Activated CD8-positive, alpha-beta memory T cell treated with anti-CD3 and anti-CD28 coated beads, Interleukin-2, amount 10 ng/mL, durations not matched to agents 7 days and 5 days (primary cell): Measurements from ENCODE around the gene SHE. TPM values are rescaled to one million over a fixed set of nuclear protein-coding genes. Genes with fewer than 3 reads are reported as not detected.

Source experiments
- ATAC-seq: fragments of 150-1000 bp; cut with Tn5 transposase; one replicate; pipeline ENCODE4 v1.10.0; 2021; ENCODE audit warnings: moderate library complexity
- CTCF ChIA-PET: fragments of 350-600 bp; sonication (Branson Sonifier 250); formaldehyde crosslinking; loops from one replicate; lab custom pipeline; 2021; ENCODE audit warnings: antibody characterized with exemption; lab: Charles Lee
- DNase-seq: peaks from one replicate; pipeline ENCODE4 v3.0.0-alpha.2; 2020
- H3K27ac Mint-ChIP-seq: one replicate; pipeline ENCODE4 v1.8.0; 2021; ENCODE audit warnings: mild to moderate bottlenecking, mixed read lengths
- H3K27me3 Mint-ChIP-seq: one replicate; pipeline ENCODE4 v1.8.0; 2021; ENCODE audit warnings: mixed read lengths
- H3K36me3 Mint-ChIP-seq: one replicate; pipeline ENCODE4 v1.8.0; 2021; ENCODE audit warnings: mild to moderate bottlenecking, mixed read lengths
- H3K4me1 Mint-ChIP-seq: one replicate; pipeline ENCODE4 v1.8.0; 2021; ENCODE audit warnings: mixed read lengths
- H3K4me3 Mint-ChIP-seq: one replicate; pipeline ENCODE4 v1.8.0; 2021; ENCODE audit warnings: mild to moderate bottlenecking, moderate library complexity, mixed read lengths
- H3K9me3 Mint-ChIP-seq: one replicate; pipeline ENCODE4 v1.8.0; 2022; ENCODE audit warnings: low read depth, mixed read lengths
- total RNA-seq, 2 experiments: library from RNA; stranded (reverse); gene quantifications; one replicate each; pipeline ENCODE4 v1.2.3, GENCODE V29; 2021

SHE gene
- total RNA-seq, 2 experiments from 2014 or later = not detected

- Mint-ChIP-seq H3K9me3 (no peaks in the 10 kb centered on the region), H3K36me3 (no peaks in the 10 kb centered on the region), H3K4me1 (no peaks in the 10 kb centered on the region), H3K27ac (no peak overlapping the region), H3K4me3 (no peak overlapping the region), H3K27me3 (peaks cover 31% of the 10 kb centered on the region)
- ATAC-seq (no peak), DNase-seq (no peak)
- CTCF ChIA-PET = interaction anchor here (1.0 to 2.8 kb wide), 2 partner anchors 60 to 74 kb away, joined by 3 to 12 read pairs; no protein-coding TSS in a partner anchor
Observed at GRCh38 chr1:154485910-154486496, 16.2 kb downstream of the SHE start.

GRCh38 chr1:154485106-154485505, 17.1 kb downstream of the SHE start:
- no peak for ATAC-seq
- Mint-ChIP-seq H3K27me3 (peaks cover 27% of the 10 kb centered on the region), H3K4me1 (no peaks in the 10 kb centered on the region), H3K36me3 (no peaks in the 10 kb centered on the region), H3K9me3 (no peaks in the 10 kb centered on the region), H3K27ac (no peak overlapping the region), H3K4me3 (no peak overlapping the region)
- CTCF ChIA-PET = interaction anchor here (0.9 to 2.8 kb wide), 2 partner anchors 61 to 687 kb away, joined by 4 to 12 read pairs; no protein-coding TSS in a partner anchor
- DNase-seq = no peak

- H3K4me3 Mint-ChIP-seq = no peak overlapping the region
Observed at GRCh38 chr1:154483941-154484803, 18.0 kb downstream of the SHE start.

GRCh38 chr1:154481053-154481452, 21.2 kb downstream of the SHE start:
- ATAC-seq = no peak
- Mint-ChIP-seq H3K9me3 (no peaks in the 10 kb centered on the region), H3K27ac (no peak overlapping the region), H3K4me3 (no peak overlapping the region), H3K4me1 (peaks cover 7% of the 10 kb centered on the region), H3K36me3 (no peaks in the 10 kb centered on the region), H3K27me3 (peaks cover 19% of the 10 kb centered on the region)
- CTCF ChIA-PET = interaction anchor here (0.7 to 6.1 kb wide), 19 partner anchors 9 to 397 kb away, joined by 3 to 78 read pairs (median 5); partner anchors contain the start of genes CHRNB2 and IL6R
- DNase-seq = no peak

More at GRCh38 chr1:154483941-154484803, 18.0 kb downstream of the SHE start:
- H3K4me1 Mint-ChIP-seq = peaks cover 4% of the 10 kb centered on the region
- H3K27me3 Mint-ChIP-seq = peaks cover 24% of the 10 kb centered on the region
- no peaks in the 10 kb centered on the region for H3K36me3 Mint-ChIP-seq
- DNase-seq (no peak), ATAC-seq (no peak)
- H3K27ac Mint-ChIP-seq = no peak overlapping the region
- CTCF ChIA-PET = interaction anchor here (0.9 to 2.8 kb wide), 2 partner anchors 62 to 688 kb away, joined by 4 to 12 read pairs; no protein-coding TSS in a partner anchor
- no peaks in the 10 kb centered on the region for H3K9me3 Mint-ChIP-seq

- H3K9me3 Mint-ChIP-seq = no peaks in the 10 kb centered on the region
- H3K27ac Mint-ChIP-seq = no peak overlapping the region
- H3K36me3 Mint-ChIP-seq = no peaks in the 10 kb centered on the region
- peak; percentile 91 for ATAC-seq
- peaks cover 19% of the 10 kb centered on the region for H3K27me3 Mint-ChIP-seq
- peak; percentile 71 for DNase-seq
- peaks cover 7% of the 10 kb centered on the region for H3K4me1 Mint-ChIP-seq
- CTCF ChIA-PET = interaction anchor here (0.6 to 6.1 kb wide), 50 partner anchors 9 to 464 kb away, joined by 3 to 78 read pairs (median 4); partner anchors contain the start of genes CHRNB2 and IL6R
- H3K4me3 Mint-ChIP-seq = no peak overlapping the region
Observed at GRCh38 chr1:154479764-154480421, 22.3 kb downstream of the SHE start.

- peaks cover 16% of the 10 kb centered on the region for H3K27me3 Mint-ChIP-seq
- H3K9me3 Mint-ChIP-seq = no peaks in the 10 kb centered on the region
- no peaks in the 10 kb centered on the region for H3K36me3 Mint-ChIP-seq
- H3K4me3 Mint-ChIP-seq = no peak overlapping the region
- ATAC-seq = no peak
- H3K27ac Mint-ChIP-seq = no peak overlapping the region
- CTCF ChIA-PET = interaction anchor here (1.1 to 6.1 kb wide), 27 partner anchors 9 to 341 kb away, joined by 3 to 78 read pairs (median 4); partner anchors contain the start of gene IL6R
- DNase-seq = no peak
- H3K4me1 Mint-ChIP-seq = peaks cover 7% of the 10 kb centered on the region
Observed at GRCh38 chr1:154478639-154479038, 23.6 kb downstream of the SHE start.

- no peak for ATAC-seq
- H3K36me3 Mint-ChIP-seq = no peaks in the 10 kb centered on the region
- no peak overlapping the region for H3K4me3 Mint-ChIP-seq
- CTCF ChIA-PET = interaction anchor here (1.5 to 6.1 kb wide), 2 partner anchors 63 to 69 kb away, joined by 3 to 78 read pairs; no protein-coding TSS in a partner anchor
- no peaks in the 10 kb centered on the region for H3K9me3 Mint-ChIP-seq
- no peak overlapping the region for H3K27ac Mint-ChIP-seq
- peaks cover 7% of the 10 kb centered on the region for H3K4me1 Mint-ChIP-seq
- peaks cover 13% of the 10 kb centered on the region for H3K27me3 Mint-ChIP-seq
- no peak for DNase-seq
Observed at GRCh38 chr1:154478013-154478412, 24.2 kb downstream of the SHE start.

- Mint-ChIP-seq H3K27ac (no peak overlapping the region), H3K9me3 (no peaks in the 10 kb centered on the region), H3K4me3 (no peak overlapping the region), H3K27me3 (peaks cover 13% of the 10 kb centered on the region), H3K4me1 (peaks cover 7% of the 10 kb centered on the region), H3K36me3 (no peaks in the 10 kb centered on the region)
- CTCF ChIA-PET = interaction anchor here (0.8 kb wide), 1 partner anchor 70 kb away, joined by 3 read pairs; no protein-coding TSS in a partner anchor
- DNase-seq (no peak), ATAC-seq (no peak)
Observed at GRCh38 chr1:154476791-154477190, 25.4 kb downstream of the SHE start.

- H3K9me3 Mint-ChIP-seq = no peaks in the 10 kb centered on the region
- CTCF ChIA-PET = interaction anchor here (1.1 kb wide), 1 partner anchor 11 kb away, joined by 3 read pairs; no protein-coding TSS in a partner anchor
- H3K4me3 Mint-ChIP-seq = no peak overlapping the region
- peaks cover 13% of the 10 kb centered on the region for H3K27me3 Mint-ChIP-seq
- ATAC-seq = no peak
- DNase-seq = no peak
- no peaks in the 10 kb centered on the region for H3K36me3 Mint-ChIP-seq
- H3K4me1 Mint-ChIP-seq = peaks cover 5% of the 10 kb centered on the region
- no peak overlapping the region for H3K27ac Mint-ChIP-seq
Observed at GRCh38 chr1:154474802-154475201, 27.4 kb downstream of the SHE start.

- no peak for DNase-seq
- CTCF ChIA-PET = interaction anchor here (0.8 to 2.3 kb wide), 2 partner anchors 8 to 10 kb away, joined by 3 to 10 read pairs; no protein-coding TSS in a partner anchor
- Mint-ChIP-seq H3K9me3 (no peaks in the 10 kb centered on the region), H3K4me3 (no peak overlapping the region), H3K27ac (no peak overlapping the region), H3K36me3 (no peaks in the 10 kb centered on the region), H3K4me1 (peaks cover 15% of the 10 kb centered on the region), H3K27me3 (peaks cover 16% of the 10 kb centered on the region)
- no peak for ATAC-seq
Observed at GRCh38 chr1:154471304-154471703, 30.9 kb downstream of the SHE start.

- DNase-seq = no peak
- Mint-ChIP-seq H3K4me1 (peaks cover 24% of the 10 kb centered on the region), H3K9me3 (no peaks in the 10 kb centered on the region), H3K27ac (no peak overlapping the region), H3K36me3 (no peaks in the 10 kb centered on the region), H3K27me3 (peaks cover 25% of the 10 kb centered on the region), H3K4me3 (no peak overlapping the region)
- no peak for ATAC-seq
- CTCF ChIA-PET = interaction anchor here (0.5 to 2.3 kb wide), 2 partner anchors 10 to 25 kb away, joined by 3 to 10 read pairs; no protein-coding TSS in a partner anchor
Observed at GRCh38 chr1:154469844-154470560, 32.2 kb downstream of the SHE start.

GRCh38 chr1:154468535-154469250, 33.5 kb downstream of the SHE start:
- DNase-seq (no peak), ATAC-seq (no peak)
- Mint-ChIP-seq H3K27ac (no peak overlapping the region), H3K4me1 (peaks cover 36% of the 10 kb centered on the region), H3K9me3 (no peaks in the 10 kb centered on the region), H3K4me3 (no peak overlapping the region), H3K36me3 (peaks cover under 1% of the 10 kb centered on the region), H3K27me3 (peaks cover 26% of the 10 kb centered on the region)
- CTCF ChIA-PET = interaction anchor here (0.9 to 6.0 kb wide), 3 partner anchors 11 to 65 kb away, joined by 4 to 43 read pairs (median 6); no protein-coding TSS in a partner anchor
